Measurements from ENCODE around the gene FRMD8.

- TF ChIP-seq POLR2AphosphoS5 (IDR thresholded peaks at IDR 0.05; ENCODE audit: low read depth, low read length), result no peak
- TF ChIP-seq POLR2A (IDR thresholded peaks at IDR 0.05; ENCODE audit: low read depth, low read length), result no peak
- no peak for TF ChIP-seq TAF1 (IDR thresholded peaks at IDR 0.05; ENCODE audit: borderline replicate concordance, low read depth, low read length)
These were observed 31.2 kb upstream of the FRMD8 start for GRCh38 chr11:65355013-65355775.
